NCI-H510A (cell line): ENCODE results near the gene GPR137.
"Not testable (repeated sequence)": the region's sequence is repeated elsewhere in the genome, so short reads cannot be mapped to it uniquely, and the experiment has no call there.

Source experiments
- DNase-seq: peaks from one replicate; lab custom pipeline; 2025; lab: John Stamatoyannopoulos, UW

The GPR137 gene

DNA sequence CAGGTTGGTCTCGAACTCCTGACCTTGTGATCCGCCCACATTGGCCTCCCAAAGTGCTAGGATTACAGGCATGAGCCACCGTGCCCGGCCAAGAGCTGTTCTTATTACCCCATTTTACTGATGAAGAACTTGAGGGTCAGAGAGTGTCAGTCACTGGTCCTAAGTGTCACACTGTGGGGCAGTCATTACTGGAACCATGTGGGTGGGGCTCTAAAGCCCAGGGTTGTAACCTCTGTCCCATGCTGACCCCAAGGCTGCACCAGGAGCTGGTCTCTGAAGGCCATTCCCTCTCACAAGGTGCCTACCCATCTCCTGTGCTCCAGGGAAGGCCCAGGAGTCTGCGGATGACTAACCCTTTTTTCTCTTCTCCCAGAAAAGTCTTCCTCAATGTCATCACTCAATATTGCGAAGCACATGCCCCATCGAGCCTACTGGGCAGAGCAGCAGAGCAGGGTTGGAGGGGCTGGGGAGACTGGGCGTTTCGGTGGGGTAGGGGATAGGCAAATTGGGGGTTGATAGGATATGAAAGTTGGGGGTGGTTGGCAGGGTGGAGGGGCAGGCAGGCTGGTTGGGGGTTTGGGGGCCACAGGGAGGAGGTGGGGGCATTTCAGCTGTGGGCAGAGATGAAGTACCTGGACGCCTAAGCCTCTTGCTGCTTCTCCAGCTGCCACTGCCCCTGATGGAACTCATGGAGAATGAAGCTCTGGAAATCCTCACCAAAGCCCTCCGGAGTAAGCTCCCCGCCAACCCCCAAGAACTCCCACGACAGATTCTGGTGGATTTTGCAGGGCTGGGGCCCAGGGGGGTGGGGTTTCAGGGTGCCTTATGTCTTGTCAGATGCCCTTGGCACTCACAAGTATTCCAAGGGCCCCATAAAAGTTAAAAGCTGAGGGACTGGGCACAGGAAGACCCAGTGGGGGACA, 17.7 kb downstream of the GPR137 start:
- no peak for DNase-seq

DNA sequence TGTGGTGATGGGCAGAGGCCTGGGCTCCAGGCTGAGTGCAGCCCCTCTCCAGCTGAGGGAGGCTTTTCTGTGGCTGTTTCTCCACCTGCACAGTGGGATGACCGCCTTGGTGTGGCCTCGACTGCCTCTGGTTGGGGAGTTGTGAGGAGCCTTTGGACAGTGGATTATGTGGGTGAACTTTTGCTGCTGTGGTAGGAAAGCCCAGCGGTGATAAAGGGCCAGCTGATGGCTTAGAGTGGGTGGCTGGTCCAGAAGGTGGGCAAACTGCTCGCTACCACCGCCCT, 18.3 kb downstream of the GPR137 start:
- DNase-seq = no peak

DNA sequence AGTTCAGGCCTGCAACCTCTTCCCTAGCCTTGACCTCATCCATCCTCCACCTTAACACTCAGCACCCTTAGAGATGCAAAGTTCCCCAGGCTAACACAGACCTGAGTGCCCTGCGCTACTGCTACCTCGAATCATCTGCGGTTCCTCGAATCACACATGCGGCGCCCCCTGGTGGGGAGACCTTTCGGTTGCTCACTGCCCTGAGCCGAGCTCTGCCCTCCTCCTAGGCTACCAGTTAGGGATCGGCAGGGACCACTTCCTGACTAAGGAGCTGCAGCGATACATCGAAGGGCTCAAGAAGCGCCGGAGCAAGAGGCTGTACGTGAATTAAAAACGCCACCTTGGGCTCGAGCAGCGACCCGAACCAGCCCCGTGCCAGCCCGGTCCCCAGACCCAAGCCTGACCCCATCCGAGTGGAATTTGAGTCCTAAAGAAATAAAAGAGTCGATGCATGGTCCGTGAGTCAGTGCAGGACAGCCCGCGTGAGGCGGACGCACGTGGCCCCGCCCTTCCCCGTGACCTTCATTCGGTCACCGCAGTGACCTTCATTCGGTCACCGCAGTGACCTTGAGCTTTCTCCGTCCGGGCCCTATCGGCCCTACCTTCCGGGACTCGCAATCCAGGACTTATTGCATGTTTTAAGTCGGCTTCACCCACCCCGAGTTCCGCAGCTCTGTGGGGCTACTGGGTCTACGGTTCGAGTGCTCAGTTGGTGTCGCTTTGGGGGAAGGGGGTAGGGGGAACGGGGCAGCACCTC, 18.8 kb downstream of the GPR137 start:
- peak; percentile 86 for DNase-seq

DNA sequence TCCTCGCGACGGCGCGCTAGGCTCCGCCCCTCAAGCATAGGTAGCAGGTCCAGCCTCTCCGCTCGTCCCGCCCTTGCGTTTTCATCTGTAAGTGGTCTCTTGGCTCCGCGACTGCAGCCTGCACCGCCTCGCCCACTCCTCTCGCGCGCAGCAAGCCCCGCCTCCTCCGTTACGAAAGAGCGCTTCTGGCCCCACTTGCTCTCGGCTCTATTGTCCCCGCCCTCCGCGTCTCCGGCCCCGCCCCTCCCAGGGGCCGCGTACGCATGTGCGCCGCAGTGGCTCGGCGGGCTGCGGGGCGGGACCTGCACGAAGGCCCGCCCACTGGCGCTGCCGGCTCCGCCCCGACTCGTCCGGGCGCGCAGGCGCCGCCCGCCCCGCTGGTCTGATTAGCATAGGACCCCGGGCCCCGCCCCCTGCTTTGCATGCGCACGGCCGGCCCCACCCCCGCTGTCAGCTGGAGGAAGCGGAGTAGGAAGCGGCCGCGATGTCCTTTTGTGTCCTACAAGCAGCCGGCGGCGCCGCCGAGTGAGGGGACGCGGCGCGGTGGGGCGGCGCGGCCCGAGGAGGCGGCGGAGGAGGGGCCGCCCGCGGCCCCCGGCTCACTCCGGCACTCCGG, 19.5 kb downstream of the GPR137 start, which contains the start of gene ESRRA:
TSS of gene ESRRA (plus strand) at position 450 of the 616 bp plus-strand sequence. CDS start 1,656 bp downstream, outside the sequence.
- peak; percentile 97 for DNase-seq

DNA sequence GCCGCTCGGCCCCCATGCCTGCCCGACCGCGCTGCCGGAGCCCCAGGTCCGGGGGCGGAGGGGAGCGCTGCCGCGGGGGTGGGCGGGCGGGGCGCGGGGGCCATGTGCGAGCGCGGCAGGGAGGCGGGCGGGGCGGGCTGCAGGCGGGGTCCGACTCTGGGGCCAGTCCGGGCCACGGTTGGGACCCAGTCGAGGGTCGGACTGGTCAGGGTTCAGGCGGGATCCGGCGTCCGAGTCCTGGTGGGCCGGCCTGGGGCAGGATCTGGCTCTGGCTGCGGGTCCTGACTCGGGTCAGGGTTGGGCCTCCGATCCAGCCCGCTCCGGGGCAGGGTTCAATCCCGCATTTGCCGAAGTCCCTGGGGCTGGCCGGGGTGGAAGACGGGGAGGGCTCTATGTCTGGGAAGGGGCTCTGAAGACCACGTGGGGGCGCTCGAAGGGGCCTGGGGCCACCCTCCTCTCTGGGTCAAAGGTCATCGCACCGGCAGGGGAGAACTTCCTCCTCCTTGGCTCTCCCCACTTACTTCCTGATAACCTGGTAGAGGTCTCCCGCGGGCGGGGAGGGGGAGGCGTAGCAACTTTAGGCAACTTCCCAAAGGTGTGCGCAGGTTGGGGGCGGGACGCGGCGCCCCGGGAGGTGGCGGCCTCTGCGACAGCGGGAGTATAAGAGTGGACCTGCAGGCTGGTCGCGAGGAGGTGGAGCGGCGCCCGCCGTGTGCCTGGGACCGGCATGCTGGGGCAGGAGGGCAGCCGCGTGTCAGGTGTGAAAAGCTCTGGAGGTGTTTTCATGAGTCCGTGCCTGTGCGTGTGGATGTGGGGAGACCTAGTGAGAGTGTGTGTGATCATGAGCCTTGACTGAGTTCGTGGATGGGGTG, 20.3 kb downstream of the GPR137 start:
- DNase-seq = peak; percentile 35

DNA sequence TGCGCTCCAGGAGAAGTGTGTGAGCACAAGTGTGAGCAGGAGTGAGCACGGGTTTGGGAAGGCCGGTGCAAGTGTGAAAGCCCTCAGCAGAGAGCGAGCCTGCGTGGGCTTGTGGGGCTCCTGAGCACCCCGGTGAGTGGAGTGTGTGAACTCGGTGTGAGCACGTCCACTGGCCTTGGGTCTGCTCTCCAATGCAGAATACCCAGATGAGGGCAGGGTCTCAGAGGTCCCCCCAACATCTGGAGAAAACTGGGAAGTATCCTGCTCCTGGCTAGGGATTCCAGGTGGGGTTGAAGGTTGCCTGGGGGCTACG, 20.9 kb downstream of the GPR137 start:
- no peak for DNase-seq

DNA sequence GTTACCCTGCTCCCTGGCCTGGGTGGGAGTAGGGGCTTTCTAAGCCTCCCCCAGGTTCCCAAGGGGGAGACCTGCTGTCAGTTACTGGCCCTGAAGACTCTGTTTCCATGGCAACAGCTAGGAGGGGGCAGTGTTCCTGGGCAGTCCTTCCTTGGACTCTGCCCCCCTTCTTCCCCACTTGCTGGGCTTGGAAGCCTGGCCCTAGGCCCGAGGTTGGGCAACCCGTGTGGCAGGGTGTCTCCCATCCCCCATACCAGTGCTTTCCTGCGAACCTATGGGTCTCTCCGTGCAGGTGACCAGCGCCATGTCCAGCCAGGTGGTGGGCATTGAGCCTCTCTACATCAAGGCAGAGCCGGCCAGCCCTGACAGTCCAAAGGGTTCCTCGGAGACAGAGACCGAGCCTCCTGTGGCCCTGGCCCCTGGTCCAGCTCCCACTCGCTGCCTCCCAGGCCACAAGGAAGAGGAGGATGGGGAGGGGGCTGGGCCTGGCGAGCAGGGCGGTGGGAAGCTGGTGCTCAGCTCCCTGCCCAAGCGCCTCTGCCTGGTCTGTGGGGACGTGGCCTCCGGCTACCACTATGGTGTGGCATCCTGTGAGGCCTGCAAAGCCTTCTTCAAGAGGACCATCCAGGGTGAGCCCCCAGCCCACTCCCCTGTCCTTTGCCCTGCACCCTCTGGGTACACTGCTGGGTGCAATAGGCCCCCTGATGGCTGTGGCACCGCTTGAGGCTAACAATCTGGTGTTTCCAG, 21.4 kb downstream of the GPR137 start:
- no peak for DNase-seq

DNA sequence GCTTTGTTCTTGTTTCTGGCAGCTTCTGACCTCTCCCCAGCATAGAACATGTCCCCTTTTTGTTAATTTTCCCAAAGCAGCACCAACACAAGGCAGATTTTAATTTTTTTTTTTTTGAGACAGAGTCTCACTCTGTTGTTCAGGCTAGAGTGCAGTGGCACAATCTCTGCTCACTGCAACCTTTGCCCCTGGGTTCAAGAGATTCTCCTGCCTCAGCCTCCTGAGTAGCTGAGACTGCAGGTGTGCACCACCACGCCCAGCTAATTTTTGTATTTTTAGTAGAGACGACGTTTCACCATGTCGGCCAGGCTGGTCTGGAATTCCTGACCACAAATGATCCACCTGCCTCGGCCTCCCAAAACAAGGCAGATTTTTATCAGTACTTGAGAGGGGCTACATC, 22.1 kb downstream of the GPR137 start:
- DNase-seq = not testable (repeated sequence)

DNA sequence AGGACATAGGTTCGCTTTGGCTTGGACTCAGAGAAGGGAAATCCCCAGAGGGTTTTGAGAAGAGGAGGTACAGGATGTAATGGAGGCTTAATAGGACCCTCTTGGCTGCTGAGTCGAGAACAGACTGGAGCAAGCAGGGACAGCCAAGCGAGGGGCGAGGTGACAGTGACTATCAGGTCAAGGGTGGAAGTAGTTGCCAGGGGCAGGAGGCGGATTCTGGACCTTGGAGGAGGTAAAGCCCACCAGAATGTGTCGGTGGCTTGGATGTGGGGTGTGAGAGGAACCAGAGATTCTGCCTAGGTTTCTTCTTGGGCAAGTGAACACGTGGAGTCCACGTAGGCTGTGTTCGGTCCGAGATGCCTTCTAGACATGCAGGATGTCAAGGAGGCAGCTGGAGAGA, 27.3 kb downstream of the GPR137 start:
- DNase-seq = no peak

DNA sequence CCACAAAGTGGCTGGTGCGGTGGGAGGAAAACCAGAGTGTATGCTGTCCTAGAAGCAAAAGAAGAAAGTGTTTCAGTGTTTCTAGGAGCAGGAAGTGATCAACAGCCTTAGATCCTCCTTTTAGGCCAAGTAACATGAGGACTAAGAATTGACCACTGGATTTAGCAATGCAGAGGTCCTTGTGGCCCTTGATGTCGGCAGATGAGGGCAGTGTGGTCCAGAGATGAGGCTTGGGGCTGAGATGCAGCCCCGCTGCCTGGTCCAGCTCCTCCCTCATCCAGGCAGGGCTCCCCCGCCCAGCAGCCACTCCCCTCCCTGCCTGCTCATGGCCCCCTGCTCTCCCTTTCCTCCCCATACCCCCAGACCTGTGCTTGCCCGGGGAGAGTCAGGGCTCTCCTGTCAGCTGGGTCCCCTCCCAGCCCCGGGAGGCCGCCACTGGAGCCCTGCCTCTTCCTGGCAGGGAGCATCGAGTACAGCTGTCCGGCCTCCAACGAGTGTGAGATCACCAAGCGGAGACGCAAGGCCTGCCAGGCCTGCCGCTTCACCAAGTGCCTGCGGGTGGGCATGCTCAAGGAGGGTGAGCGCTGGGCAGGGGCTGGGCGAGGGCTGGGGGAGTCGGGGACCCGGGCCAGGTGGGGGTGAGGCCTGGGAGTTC, 28.0 kb downstream of the GPR137 start:
- DNase-seq = no peak

DNA sequence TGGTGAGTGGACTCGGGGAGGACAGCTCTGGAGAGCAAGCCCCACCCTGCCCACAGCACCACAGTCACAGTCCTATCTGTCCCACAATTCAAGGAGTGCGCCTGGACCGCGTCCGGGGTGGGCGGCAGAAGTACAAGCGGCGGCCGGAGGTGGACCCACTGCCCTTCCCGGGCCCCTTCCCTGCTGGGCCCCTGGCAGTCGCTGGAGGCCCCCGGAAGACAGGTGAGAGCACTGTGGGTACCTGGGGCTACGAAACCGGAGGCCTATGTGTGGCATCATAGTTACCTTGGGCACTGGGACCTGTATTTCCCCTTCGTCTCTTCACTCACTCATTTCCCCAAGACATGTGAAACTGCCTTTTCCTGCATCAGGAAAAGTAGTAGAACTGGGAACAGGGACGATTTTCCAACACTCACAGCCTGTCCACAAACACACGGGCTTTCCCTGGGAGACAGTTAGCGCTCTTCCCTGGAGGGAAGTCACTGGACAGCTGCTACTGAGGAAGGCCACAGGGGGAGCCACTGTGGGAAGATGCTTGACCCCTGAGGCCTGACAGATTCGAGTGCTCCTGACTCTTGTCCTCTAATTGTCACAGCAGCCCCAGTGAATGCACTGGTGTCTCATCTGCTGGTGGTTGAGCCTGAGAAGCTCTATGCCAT, 28.6 kb downstream of the GPR137 start:
- DNase-seq = no peak

DNA sequence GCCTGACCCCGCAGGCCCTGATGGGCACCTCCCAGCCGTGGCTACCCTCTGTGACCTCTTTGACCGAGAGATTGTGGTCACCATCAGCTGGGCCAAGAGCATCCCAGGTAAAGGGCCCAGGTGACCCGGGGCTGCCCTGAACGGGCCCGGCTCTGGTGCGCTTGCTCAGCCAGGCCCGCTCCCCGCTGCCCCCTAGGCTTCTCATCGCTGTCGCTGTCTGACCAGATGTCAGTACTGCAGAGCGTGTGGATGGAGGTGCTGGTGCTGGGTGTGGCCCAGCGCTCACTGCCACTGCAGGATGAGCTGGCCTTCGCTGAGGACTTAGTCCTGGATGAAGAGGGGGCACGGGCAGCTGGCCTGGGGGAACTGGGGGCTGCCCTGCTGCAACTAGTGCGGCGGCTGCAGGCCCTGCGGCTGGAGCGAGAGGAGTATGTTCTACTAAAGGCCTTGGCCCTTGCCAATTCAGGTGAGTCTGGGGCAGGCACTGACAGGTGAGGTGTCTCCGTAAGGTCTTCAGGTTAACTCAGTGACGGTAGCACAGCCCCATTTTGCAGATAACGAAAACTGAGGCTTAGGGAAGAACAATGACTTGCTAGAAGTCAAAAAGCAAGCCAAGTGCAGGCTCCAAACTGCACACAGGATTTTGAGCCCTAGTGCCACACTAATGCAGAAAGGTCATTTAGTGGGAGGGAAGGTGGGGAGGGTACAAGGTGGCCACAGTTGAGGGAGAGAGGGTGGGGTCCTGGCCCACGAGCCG, 29.3 kb downstream of the GPR137 start:
- no peak for DNase-seq

DNA sequence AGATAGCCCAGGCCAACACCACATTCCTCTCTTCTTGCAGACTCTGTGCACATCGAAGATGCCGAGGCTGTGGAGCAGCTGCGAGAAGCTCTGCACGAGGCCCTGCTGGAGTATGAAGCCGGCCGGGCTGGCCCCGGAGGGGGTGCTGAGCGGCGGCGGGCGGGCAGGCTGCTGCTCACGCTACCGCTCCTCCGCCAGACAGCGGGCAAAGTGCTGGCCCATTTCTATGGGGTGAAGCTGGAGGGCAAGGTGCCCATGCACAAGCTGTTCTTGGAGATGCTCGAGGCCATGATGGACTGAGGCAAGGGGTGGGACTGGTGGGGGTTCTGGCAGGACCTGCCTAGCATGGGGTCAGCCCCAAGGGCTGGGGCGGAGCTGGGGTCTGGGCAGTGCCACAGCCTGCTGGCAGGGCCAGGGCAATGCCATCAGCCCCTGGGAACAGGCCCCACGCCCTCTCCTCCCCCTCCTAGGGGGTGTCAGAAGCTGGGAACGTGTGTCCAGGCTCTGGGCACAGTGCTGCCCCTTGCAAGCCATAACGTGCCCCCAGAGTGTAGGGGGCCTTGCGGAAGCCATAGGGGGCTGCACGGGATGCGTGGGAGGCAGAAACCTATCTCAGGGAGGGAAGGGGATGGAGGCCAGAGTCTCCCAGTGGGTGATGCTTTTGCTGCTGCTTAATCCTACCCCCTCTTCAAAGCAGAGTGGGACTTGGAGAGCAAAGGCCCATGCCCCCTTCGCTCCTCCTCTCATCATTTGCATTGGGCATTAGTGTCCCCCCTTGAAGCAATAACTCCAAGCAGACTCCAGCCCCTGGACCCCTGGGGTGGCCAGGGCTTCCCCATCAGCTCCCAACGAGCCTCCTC, 30.2 kb downstream of the GPR137 start:
- DNase-seq = not testable (repeated sequence)

DNA sequence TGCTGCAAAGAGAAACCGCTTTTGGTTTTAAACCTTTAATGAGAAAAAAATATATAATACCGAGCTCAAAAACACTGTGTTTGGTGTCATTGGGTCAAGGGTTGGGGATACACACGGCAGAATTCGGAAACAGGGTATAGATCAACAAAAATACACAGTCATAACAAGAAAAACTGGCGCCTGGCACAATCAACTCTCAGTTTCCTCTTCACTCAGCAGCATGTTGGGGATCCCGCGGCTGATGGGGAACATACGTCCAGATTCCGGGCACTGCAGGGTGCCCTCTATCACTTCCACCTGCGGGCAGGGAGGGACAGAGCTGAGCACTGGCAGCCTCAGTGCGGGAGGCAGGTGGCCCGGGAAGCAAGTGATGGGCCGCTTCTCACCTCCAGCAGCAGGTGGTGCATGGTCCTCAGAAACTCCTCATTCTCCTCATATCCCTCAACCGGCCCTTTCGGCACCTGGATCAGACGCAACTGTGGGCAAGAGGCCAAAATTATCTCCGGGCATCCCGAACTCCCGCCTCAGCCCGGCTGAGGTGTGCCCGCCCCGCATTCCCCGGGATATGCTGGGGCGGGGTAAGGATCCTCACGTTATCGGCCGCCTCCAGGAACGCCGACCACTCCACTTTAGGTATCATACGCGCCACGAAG, 31.1 kb downstream of the GPR137 start:
- DNase-seq = peak; percentile 33

DNA sequence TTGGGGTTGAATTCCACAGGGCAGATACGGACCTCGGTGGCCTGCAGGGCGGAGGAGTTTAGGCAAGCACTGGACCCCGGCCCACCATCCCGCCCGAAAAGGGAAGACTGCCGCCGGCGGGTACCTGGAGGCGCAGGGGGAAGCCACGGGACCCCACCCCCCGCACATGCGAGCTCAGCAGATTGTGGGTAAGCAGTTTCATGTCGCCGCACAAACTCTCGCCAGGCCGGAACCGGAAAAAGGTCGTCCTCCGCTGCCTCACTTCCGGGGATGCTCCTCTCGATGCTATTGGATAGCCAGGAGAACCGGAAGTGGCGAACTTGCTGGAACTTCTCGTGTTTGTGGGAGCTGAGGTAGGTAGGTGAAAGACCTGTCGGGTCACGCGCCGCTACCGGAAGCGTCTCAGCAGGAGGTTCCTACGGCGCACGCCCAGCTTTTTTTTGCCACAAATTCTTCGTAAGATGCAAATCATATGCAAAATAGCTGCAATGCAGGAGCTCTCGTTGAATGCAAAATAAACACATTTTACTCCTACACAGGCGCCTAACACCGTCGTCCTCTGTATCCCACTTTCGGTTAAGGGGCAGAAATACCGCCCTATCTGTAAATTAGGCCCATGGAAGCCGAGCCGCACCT, 31.8 kb downstream of the GPR137 start, which contains the start of gene TRMT112:
TSS of gene TRMT112 (minus strand) at position 235 of the 636 bp plus-strand sequence. CDS start at position 202, 33 bp downstream.
- peak; percentile 97 for DNase-seq

DNA sequence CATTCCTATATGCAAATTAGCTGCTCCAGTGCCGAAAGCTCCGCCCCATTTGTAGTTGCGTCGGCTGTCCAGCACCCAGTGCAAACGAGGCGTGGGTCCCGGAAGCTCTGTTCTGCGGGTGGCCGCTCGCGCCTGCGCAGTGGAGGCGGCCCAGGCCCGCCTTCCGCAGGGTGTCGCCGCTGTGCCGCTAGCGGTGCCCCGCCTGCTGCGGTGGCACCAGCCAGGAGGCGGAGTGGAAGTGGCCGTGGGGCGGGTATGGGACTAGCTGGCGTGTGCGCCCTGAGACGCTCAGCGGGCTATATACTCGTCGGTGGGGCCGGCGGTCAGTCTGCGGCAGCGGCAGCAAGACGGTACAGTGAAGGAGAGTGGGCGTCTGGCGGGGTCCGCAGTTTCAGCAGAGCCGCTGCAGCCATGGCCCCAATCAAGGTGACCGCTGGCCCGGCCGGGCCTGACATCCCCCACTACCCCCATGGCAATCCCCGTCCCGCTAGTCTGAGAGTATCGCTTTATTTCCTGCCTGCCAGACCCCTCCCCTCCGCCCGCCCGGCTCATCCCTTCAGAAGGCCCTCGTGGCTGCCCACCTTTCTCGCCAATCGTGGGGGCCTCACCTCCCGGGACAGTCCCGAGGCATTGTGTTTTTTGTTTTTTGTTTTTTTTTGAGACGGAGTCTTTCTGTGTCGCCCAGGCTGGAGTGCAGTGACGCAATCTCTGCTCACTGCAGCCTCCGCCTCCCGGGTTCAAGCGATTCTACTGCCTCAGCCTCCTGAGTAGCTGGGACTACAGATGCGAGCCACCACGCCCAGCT, 32.5 kb downstream of the GPR137 start, which contains the start of gene PRDX5:
TSS of gene PRDX5 (plus strand) at position 161 of the 805 bp plus-strand sequence. CDS start at position 256, 95 bp downstream.
- peak; percentile 91 for DNase-seq
